Stimulated activated CD4-positive, alpha-beta T cell treated with anti-CD3 and anti-CD28 coated beads, Interleukin-2, amount 100 ng/mL, for 4 hours (primary cell): Measurements from ENCODE around the gene DNAJC17.

ENCODE experiments used
- DNase-seq: peaks from one replicate; pipeline ENCODE4 v3.0.0-alpha.2; 2020; ENCODE audit warnings: low read depth

DNAJC17 gene

GRCh38 chr15:40829115-40829514 is 21.8 kb upstream of the DNAJC17 start:
- DNase-seq = no peak

- DNase-seq = no peak
These were observed 21.3 kb upstream of the DNAJC17 start, which contains the start of gene PPP1R14D for GRCh38 chr15:40828447-40829036. TSS of gene PPP1R14D (minus strand) at chr15:40828708. CDS start at chr15:40828641, 67 bp downstream.

- no peak for DNase-seq
These were observed 19.3 kb upstream of the DNAJC17 start for GRCh38 chr15:40826423-40827075.

- DNase-seq = no peak
These were observed 18.6 kb upstream of the DNAJC17 start for GRCh38 chr15:40825661-40826422.

GRCh38 chr15:40823572-40824343 is 16.5 kb upstream of the DNAJC17 start:
- no peak for DNase-seq

GRCh38 chr15:40821195-40821594 is 13.9 kb upstream of the DNAJC17 start:
- no peak for DNase-seq

- DNase-seq = no peak
These were observed 11.8 kb upstream of the DNAJC17 start for GRCh38 chr15:40819048-40819447.

- no peak for DNase-seq
These were observed 7.9 kb upstream of the DNAJC17 start for GRCh38 chr15:40815042-40815698.

- no peak for DNase-seq
These were observed 5.6 kb upstream of the DNAJC17 start for GRCh38 chr15:40812721-40813425.

- DNase-seq = no peak
These were observed 1.7 kb upstream of the DNAJC17 start for GRCh38 chr15:40808861-40809450.

- no peak for DNase-seq
These were observed 702 bp upstream of the DNAJC17 start for GRCh38 chr15:40807888-40808461.

GRCh38 chr15:40806672-40807027 is 623 bp downstream of the DNAJC17 start:
- DNase-seq = no peak

GRCh38 chr15:40803688-40804087 is 3.6 kb downstream of the DNAJC17 start:
- DNase-seq = no peak

- no peak for DNase-seq
These were observed 4.2 kb downstream of the DNAJC17 start for GRCh38 chr15:40803076-40803475.

- DNase-seq = no peak
These were observed 7.8 kb downstream of the DNAJC17 start for GRCh38 chr15:40799523-40799922.

GRCh38 chr15:40796512-40796911 is 10.8 kb downstream of the DNAJC17 start:
- no peak for DNase-seq

- no peak for DNase-seq
These were observed 11.2 kb downstream of the DNAJC17 start for GRCh38 chr15:40796041-40796440.

- no peak for DNase-seq
These were observed 13.9 kb downstream of the DNAJC17 start for GRCh38 chr15:40793216-40793989.

GRCh38 chr15:40792394-40792793 is 14.9 kb downstream of the DNAJC17 start:
- DNase-seq = no peak

- DNase-seq = no peak
These were observed 16.6 kb downstream of the DNAJC17 start for GRCh38 chr15:40790718-40791117.
